ENCODE measurements around the gene IFT122. TPM values are rescaled to one million over a fixed set of nuclear protein-coding genes. Genes with fewer than 3 reads are reported as not detected.

The IFT122 gene
- total and polyA plus RNA-seq, 2 donors (not counting 3 experiments of a cell fraction or from before 2014, with no cell fraction given): 38.4 to 41.7 TPM

DNA sequence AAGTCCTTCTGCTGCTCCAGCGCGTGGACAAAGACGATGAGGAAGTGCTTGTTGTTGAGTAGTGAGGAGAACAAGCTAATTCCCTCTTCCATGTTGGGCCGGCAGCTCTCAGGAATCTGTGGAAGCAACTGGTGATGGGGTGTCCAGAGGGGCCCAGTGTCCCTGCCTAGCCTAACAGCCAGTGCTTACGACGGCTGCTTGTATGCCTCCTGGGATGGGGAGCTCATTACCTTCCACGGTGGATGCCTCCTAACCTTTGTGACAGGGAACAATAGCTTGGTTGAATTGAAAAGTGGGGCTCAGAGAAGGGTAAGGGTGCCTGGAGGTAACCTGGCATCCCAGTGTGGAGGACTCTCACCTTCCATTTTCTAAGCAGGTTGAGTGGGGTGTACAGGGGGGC lies 125.9 kb downstream of the IFT122 start:
- dilution Hi-C loops (cut with MboI; ENCODE audit: extremely low pct_ligation_motif_present, low sequenced_read_pairs): no loop called here
- no peaks in the 10 kb centered on the region for H3K79me2 ChIP-seq (ENCODE audit: control insufficient read depth, insufficient read depth, low read length)
- H3K9ac ChIP-seq (replicated peaks; ENCODE audit: extremely low read depth, insufficient read depth, low read length): no peak overlapping the region
- no peaks in the 10 kb centered on the region for H3K27me3 ChIP-seq (ENCODE audit: control insufficient read depth in 2 of 2, insufficient read depth in 2 of 2, low read length in 2 of 2)
- no peak overlapping the region for H3K4me3 ChIP-seq (replicated peaks in 1 of 3; ENCODE audit: insufficient read depth in 1 of 3, low read depth in 1 of 3, low read length in 3 of 3)
- BruUV-seq (replicated peaks): no TSS peak
- FAIRE-seq (no peak), DNase-seq (ENCODE audit: low read depth, low spot score) (no peak)
- no peak overlapping the region for H3K27ac ChIP-seq (ENCODE audit: insufficient read depth, low read depth, low read length)
- no peaks in the 10 kb centered on the region for H3K9me1 ChIP-seq (replicated peaks; ENCODE audit: control insufficient read depth, extremely low read depth, insufficient read depth, low read length)
- peaks cover 14% of the 10 kb centered on the region for H3K4me1 ChIP-seq (ENCODE audit: control insufficient read depth, extremely low read depth, insufficient read depth, low read length)
- intact Hi-C loops (cut with micrococcal nuclease): no loop called here
- CTCF ChIA-PET: interaction anchor here (0.5 to 2.6 kb wide), 6 partner anchors 11 to 358 kb away, joined by 3 to 24 read pairs (median 4); no protein-coding TSS in a partner anchor
- no peaks in the 10 kb centered on the region for H4K20me1 ChIP-seq (replicated peaks; ENCODE audit: control insufficient read depth, extremely low read depth, insufficient read depth, low read length)
- no peak for TF ChIP-seq FOS (IDR thresholded peaks at IDR 0.05; ENCODE audit: borderline replicate concordance, insufficient read depth, low read length)
- no peaks in the 10 kb centered on the region for H3K9me3 ChIP-seq (replicated peaks; ENCODE audit: control insufficient read depth, insufficient read depth, low read length)
- H3K36me3 ChIP-seq (ENCODE audit: control insufficient read depth in 2 of 2, extremely low read depth in 1 of 2, insufficient read depth in 2 of 2, low read length in 2 of 2): peaks cover 37 to 64% of the 10 kb centered on the region in 2 experiments
- no peak overlapping the region for H3K4me2 ChIP-seq (ENCODE audit: insufficient read depth, low read length)
- no peak overlapping the region for H2AFZ ChIP-seq (ENCODE audit: low read depth, low read length)
- POLR2A ChIA-PET: interaction anchor here (1.2 kb wide), 1 partner anchor 30 kb away, joined by 3 read pairs; no protein-coding TSS in a partner anchor

DNA sequence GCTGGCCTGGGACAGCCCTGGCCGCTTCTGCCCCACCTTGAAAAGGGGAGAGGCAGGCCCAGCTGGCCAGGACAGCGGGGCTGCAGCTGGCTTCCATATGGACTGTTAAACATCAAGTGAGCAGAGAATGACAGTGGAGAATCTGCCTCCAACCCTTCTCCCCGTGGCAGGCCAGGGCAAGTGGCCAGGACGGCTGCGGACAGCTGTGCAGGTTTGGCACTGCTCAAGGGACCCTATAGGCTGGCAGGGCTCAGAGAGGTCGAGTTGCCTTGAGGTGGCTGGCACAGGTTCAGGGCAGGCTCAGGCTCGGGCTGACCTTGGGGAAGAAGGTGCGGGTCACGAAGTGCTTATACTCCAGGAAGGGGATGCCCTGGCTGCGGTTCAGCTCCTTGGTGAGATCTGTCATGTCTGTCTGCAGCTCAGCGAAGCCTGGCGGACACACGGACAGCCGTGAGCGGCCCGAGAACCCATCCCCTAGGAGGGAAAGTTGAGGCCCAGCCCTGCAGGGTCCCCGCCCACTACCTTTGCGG lies 127.2 kb downstream of the IFT122 start:
- H3K79me2 ChIP-seq (ENCODE audit: control insufficient read depth, insufficient read depth, low read length): no peaks in the 10 kb centered on the region
- no peaks in the 10 kb centered on the region for H3K9me3 ChIP-seq (replicated peaks; ENCODE audit: control insufficient read depth, insufficient read depth, low read length)
- H3K27ac ChIP-seq (ENCODE audit: insufficient read depth, low read depth, low read length): no peak overlapping the region
- H3K4me2 ChIP-seq (ENCODE audit: insufficient read depth, low read length): no peak overlapping the region
- H3K9me1 ChIP-seq (replicated peaks; ENCODE audit: control insufficient read depth, extremely low read depth, insufficient read depth, low read length): no peaks in the 10 kb centered on the region
- H3K4me3 ChIP-seq (replicated peaks in 1 of 3; ENCODE audit: insufficient read depth in 1 of 3, low read depth in 1 of 3, low read length in 3 of 3): no peak overlapping the region
- peak; percentile 46 for TF ChIP-seq POLR2A (IDR thresholded peaks at IDR 0.05; ENCODE audit: low read depth, low read length)
- TF ChIP-seq GATA2 (IDR thresholded peaks at IDR 0.05; ENCODE audit: insufficient read depth, insufficient read length, low read depth, low read length): no peak
- no peak for TF ChIP-seq JUN (IDR thresholded peaks at IDR 0.05; ENCODE audit: borderline replicate concordance, insufficient read depth, insufficient read length, low read depth)
- intact Hi-C loops (cut with micrococcal nuclease) (no loop called here), dilution Hi-C loops (cut with MboI; ENCODE audit: extremely low pct_ligation_motif_present, low sequenced_read_pairs) (no loop called here)
- no peaks in the 10 kb centered on the region for H3K27me3 ChIP-seq (ENCODE audit: control insufficient read depth in 2 of 2, insufficient read depth in 2 of 2, low read length in 2 of 2)
- no peak for DNase-seq (ENCODE audit: low read depth, low spot score)
- peaks cover 4% of the 10 kb centered on the region for H3K4me1 ChIP-seq (ENCODE audit: control insufficient read depth, extremely low read depth, insufficient read depth, low read length)
- no peak overlapping the region for H2AFZ ChIP-seq (ENCODE audit: low read depth, low read length)
- no peak for FAIRE-seq
- ChIA-PET POLR2A (no interaction called here), CTCF (interaction anchor here (1.0 to 2.0 kb wide), 4 partner anchors 9 to 77 kb away, joined by 3 to 6 read pairs (median 3); no protein-coding TSS in a partner anchor)
- H4K20me1 ChIP-seq (replicated peaks; ENCODE audit: control insufficient read depth, extremely low read depth, insufficient read depth, low read length): no peaks in the 10 kb centered on the region
- BruUV-seq (replicated peaks): no TSS peak
- no peak overlapping the region for H3K9ac ChIP-seq (replicated peaks; ENCODE audit: extremely low read depth, insufficient read depth, low read length)
- H3K36me3 ChIP-seq (ENCODE audit: control insufficient read depth in 2 of 2, extremely low read depth in 1 of 2, insufficient read depth in 2 of 2, low read length in 2 of 2): peaks cover 43 to 77% of the 10 kb centered on the region in 2 experiments

All from endothelial cell of umbilical vein (primary cell).